Embryonic facial prominence (tissue), 1 donor: Measurements from ENCODE around the gene MCC.

Experiments used
- DNase-seq: peaks from one replicate; pipeline ENCODE4 v3.0.0-alpha.2; 2016; ENCODE audit errors: extremely low spot score

Gene MCC

DNA sequence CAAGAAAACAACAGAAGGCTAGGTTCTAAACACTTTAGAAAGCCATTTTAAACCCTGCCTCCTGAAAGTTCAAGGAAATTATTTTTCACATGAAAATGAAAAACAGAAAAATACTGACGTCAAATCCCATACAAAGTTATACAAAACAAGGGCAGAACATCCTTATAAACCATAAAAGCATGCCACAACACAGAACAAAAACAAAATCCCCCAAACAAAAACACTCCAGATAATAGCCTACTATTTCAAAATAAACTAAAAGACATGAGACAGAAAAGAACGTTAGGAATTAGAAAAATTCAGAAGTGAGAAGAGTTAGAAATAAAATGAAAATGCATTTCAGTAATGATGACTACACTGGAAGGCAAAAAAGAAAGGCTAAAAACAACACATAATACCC lies 338.0 kb downstream of the MCC start:
- no peak for DNase-seq

DNA sequence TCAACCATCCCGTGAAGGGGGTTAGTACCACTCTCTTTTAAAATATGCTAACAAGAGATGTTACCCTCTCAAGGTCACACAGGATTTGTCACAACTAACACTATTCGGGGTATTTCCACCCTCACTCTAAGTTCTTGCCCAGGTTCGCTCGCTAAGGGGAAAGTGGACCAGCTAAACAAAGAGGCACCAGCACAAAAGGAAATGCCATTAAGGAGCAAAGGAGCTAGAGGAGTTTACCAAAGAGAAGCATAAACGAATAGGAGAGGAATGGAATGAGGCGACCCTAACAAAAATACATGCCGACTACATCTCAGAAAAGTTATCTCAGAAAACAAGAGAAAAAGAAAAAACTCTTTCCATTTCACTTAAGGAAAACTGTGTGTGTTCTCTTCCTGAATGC lies 340.7 kb downstream of the MCC start:
- DNase-seq: no peak

DNA sequence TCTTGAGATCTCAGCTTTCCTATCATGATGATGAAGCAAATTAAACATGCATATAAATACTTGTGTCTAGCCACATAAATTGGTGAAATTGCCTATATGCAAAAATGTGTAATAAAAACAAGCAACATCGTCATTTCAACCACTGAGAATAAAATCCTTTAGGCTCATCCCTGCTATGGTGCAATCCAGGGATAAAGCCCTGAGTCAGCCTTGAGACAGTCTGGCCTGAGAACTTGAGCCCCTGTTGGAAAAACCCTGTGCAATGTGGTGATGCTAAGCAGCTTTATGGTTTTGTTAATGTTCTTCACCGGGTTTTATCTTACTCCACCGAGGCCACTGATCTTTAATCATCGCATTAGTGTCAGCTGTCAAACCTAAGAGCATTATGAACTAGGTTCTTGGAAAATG lies 341.1 kb downstream of the MCC start:
- no peak for DNase-seq

DNA sequence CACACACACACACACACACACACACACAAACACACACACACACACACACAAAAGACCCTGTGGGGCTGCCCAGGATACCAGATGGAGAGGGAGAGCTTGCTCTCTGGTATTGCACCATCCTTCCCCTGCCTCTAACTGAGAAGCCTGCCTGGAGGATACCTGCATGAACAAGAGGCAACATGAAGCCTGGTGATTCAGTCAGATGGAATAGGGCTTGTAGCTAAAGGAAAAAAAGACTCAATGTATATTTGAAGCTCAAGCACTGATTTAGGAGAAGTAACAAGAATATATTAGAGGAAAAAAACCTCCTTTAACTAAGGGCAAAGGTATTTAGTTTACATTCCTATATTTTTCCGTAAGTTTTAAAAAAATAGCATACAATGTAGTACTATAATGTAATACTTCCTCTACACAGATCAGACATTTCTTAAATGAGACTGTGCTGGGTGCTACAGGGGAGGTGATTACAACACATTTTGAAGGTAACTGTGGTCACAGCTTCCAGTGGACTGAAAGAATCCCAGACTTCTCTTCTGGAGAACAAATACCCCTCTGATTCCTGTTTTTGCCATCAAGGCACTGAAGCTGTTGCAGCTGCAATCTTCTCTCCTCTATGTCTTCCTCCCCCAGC lies 342.4 kb downstream of the MCC start:
- no peak for DNase-seq

DNA sequence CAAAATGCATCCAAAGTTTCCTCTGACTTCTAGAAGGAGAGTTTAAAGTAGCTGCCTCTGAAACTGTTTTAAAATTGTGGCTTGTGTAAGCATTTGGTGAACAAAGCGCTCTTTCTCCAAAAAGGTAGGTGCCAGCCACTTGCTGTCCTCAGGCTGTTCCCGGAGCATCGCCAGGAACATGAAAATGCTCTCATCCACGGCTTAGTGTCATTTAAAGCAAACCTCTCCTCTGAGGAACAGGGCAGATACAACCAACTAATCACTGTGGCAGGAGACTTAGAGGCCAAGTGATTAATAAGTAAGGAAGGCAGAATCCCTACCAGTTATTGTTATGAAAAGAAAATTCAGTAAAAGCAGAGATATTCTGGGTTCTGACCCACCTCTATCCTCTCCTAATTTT lies 346.1 kb downstream of the MCC start:
- no peak for DNase-seq

DNA sequence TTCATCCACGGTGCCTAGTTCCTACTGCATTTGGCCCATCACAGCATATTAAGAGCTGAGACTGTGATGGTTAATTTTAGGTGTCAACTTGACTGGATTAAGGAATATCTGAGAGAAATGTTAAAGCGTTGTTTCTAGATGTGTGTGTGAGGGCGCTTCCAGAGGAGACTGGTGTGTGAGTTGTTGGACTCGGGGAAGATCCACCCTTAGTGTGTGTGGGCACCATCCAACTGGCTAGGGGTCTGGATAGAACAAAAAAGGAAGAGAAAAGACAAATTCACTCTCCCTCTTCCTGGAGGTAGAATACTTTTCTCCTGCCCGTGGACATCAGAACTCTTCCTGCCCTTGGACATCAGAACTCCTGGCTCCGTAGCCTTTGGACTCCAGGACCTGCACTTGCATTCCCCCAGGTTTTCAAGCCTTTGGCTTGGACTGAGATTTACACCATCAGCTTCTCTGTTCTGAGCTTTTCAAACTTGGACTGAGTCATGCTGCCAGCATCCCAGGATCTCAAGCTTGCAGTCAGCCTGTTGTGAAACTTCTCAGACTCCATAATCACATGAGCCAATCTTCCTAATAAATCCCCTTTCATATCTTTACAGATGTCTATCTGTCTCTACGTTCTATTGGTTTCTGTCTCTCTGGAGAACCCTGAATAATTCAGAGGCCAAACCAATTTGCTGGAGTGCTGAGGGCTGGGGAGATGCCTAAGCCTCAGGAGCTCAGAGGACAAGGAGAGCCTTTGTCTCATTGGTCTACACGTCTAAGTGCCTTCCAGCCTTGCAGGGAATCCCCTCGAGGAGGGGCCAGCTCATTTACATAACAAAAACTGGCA lies 347.2 kb downstream of the MCC start:
- DNase-seq: no peak

DNA sequence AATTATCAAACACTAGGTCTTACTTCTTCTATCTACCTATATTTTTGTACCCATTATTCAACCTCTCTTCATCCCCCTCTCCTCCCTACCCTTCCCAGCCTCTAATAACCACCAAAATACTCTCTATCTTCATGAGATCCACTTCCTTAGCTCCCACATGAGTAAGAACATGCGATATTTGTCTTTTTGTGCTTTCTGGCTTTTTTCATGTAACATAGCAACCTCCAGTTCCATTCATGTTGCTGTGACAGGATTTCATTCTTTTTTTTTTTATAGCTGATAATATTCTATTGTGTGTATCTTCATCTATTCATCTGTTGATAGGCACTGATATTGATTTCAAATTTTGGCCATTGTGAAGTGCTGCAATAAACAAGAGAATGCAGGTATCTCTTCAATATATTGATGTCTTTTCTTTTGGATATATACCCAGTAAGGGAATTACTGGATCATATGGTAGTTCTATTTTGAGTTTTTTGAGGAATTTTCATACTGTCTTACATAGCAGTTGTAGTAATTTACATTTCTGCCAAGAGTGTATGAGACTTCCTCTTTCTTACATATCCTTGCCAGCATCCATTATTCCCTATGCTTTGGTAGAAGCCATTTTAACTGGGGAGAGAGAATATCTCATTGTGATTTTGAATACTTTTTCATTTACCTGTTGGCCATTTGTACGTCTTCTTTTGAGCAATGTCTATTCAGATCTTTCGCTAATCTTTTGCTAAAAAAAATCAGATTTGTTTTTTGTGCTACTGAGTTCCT lies 354.9 kb downstream of the MCC start:
- DNase-seq: no peak

DNA sequence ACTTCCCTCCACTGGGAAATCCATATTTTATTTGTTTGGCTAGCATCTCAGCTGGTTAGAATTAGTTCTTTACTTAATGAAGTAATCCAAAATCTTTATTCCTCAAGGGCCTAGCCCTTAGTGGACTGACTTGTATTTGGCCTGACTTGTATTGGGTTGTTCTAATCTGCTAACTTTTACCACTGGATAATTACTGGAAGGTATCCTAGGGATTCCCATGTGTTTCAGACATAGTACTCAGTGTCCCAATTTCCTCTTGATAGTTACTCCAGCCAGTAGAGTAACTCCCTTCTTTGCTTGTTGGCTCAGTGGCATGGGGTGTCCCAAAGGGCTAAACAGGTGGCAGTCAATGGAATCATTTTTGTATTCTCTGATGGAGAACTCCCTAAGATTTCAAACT lies 355.7 kb downstream of the MCC start:
- no peak for DNase-seq

DNA sequence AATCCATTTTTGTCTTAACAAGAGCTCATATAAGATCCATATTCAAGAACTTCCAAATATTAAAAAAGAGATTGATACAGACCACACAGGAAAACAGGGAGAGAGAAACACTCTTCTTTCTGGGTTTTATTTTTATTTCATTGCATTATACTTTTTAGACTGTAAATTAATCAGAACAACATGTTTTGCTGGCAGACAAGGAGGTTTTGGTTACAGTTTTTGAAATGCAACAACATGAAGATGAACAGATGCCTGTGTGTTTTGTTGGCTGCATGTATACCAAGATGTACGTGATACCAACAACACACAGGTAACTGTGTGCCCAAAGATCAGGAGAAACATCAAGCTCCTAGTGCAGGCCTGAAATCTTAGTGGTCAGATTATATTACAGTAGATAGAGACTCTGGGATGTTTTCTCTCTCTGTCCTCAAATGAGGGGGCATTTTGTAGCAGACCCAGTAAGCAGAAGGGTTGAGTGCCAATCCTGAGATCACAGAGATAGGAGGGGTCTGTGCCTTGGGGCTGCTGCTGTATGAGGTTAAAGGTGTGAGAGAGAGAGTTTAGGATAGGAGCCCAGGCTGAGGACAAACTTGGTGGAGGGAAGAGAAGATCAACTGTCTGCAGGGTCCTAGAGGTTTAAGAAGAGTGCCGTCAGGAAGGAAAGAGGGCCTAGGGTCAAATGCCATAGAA lies 359.5 kb downstream of the MCC start:
- no peak for DNase-seq

DNA sequence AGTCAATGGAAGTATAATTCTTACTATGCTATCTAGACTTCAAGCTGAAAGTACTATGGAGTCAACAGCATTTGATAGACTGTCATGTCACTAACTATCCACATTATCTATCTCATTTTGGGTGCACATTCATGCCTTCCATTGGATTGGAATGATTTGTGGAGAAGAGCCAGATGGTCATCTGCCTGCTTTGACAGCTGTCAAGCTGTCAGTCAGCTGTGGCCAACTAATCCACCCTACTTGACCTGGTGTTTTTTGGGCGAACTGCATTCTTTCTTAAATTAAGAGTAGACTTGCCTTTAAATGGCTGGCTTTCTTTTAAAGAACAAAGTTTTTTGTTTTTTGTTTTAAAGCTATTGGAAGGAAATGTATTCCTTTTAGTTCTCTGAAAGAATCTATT lies 360.2 kb downstream of the MCC start:
- no peak for DNase-seq

DNA sequence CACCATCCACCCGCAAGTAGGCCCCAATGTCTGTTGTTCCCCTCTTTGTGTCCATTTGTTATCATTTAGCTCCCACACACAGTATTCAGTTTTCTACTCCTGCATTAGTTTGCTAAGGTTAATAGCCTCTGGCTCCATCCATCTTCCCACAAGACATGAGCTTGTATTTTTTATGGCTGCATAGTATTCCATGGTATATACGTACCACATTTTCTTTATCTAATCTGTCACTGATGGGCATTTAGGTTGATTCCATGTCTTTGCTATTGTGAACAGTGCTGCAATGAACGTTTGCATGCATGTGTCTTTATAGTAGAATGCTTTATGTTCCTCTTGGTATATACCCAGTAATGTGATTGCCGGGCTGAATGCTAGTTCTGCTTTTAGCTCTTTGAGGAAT lies 361.2 kb downstream of the MCC start:
- DNase-seq: no peak

DNA sequence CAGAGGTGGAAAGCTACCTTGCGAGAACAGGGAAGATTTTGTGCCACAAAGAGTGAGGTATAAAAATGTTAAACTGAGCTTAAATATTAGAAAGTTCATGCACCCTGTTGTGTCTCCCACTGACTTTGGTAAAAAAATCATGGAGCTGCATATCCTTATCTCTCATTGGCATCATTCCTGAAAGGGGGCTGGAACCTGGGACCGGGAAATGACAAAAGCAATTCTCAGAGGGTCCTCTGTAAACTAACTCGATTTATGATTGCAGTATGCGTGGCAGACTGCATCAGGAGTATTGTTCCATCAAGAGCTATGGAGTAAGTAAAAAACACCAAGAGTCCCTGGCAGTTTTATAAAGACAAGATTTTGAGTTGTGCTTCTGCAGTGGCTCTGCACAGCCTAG lies 362.9 kb downstream of the MCC start:
- no peak for DNase-seq

DNA sequence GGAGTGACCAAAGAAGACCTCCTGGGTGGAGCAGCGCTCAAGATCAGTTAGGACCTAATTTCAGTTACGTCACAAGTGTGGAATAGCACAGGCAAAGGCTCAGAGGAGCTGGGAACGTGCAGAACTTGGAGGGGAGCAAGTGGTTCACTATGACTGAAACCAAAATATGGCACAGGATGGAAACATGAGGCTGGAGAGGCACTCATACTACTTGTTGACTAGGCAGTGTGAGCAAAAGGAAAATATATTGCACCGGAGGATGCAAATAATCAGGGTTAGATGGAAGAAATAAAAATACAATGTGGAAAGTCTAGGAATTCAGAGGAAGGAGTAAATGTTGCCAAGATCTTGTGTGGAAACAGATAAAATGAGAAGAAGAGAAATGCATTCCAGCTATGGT lies 363.3 kb downstream of the MCC start:
- no peak for DNase-seq

DNA sequence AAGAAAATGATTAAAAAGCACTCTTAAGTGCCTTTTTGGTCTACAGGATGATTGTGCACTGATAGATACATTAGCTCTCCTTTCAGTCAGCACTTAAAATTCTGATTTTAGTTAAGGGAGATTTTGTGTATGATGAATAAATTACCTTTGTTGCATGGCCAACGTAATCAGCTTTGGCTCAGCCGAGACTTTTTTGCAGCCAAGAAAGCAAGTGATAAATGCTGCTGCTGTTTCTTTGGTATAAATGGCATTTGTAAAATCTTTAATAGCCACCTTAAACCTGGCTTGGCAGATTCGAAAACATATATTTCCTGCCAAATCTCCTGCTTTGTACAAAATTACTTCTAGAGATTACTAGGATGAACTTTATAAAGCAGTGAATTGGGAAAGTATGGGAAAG lies 364.0 kb downstream of the MCC start:
- DNase-seq: no peak

DNA sequence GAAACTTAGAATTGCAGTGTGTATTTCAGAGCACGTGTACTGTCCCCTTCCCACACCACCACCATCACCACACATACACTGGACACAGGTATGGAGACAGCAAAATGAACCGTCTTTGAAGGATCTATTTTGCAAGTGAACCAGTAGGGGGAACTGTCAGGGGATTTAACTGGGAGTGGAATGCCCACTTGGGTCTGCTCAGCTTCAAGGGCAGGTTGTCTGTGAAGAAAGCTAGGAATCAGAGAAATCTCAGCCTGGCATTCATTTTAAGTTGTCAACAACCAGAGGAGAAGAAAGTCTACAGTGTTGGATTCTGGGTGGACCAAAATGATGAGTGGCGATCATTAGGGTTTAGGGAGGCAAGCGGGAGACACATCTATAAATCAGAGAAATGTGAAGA lies 364.6 kb downstream of the MCC start:
- DNase-seq: no peak

DNA sequence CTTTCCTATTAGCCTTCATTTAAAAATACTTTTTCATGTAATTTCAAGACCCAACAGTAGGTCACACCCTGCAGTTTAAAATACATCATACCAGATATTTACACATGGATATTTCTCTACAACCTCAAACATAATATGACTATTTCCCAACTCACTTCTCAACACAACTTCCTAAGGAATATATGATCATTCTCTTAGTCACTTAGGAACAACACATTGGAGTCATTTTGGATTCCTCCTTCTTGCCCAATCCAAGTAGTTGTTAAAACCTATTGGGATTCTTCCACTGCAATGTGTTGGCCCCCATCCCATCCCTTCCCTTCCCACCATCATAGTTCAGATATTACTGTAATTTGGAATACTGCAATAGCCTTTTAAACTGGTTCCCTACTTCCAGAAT lies 366.2 kb downstream of the MCC start:
- DNase-seq: no peak

DNA sequence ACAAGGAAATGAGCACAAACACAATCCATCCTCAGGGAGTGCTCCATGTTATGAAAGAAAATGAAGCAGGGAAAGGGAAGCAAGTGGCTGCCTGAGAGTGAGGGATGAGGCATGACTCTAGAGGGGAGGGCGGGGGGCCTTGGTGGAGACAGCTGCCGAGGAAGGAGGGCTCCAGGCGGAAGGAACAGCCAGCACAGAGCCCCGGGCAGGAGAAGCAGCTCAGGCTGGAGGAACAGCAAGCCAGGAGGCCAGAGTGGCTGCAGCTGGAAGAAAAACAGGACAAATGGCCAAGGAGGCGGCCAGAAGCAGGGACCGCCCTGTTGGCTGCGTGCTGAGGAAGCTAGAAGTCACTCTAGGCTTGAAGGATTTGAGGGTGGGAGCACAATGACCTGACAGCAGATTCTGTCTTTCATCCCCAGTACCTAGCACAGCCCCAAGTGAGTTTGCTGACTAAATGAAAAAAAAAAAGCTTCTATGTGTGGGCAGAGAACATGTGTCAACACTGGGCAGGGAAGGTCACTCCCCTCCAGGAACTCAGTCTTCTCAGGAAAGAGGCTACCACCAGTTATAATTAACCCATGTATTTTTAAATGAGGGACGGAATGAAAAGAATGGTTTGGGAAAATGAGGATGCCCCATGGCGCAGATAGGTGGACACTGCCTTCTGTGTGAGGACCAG lies 368.9 kb downstream of the MCC start:
- no peak for DNase-seq

DNA sequence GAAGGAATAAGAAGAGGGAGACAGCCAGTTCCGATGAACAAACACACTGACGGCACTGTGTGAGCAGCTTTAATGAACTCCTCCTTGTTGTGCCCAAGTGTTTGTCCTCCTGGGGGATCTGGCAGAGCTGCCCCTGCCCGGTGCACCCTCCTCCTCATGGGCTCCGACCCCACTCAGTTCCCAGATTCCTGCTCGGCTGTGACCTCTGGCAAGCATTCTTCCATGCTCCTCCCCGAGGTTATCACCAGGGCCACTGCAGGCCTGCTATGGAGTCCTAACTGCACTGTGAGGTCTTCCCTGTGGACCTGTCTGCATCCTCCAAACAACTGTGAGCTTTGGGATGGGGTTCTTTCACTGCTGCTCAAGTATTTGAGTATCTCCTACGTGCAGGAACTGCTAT lies 369.5 kb downstream of the MCC start:
- no peak for DNase-seq

DNA sequence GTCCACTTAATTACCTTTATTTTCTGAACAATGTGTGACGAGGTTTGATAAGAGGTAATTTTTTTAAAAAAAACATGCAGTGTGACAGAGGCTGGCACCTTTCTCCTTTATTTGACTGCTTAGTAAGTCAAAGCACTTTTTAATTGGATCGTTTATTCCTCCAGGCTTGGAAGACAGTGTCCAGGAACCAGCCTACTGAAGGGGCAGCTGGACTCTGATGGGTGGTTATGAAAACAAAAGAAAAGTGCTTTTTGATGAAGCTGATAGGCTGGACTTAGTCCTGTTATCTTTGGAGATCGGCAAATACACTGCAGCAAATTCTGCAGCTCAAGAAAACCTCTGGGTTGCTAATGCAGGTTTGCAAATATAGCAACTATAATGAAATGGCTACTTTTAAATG lies 370.0 kb downstream of the MCC start:
- DNase-seq: no peak

DNA sequence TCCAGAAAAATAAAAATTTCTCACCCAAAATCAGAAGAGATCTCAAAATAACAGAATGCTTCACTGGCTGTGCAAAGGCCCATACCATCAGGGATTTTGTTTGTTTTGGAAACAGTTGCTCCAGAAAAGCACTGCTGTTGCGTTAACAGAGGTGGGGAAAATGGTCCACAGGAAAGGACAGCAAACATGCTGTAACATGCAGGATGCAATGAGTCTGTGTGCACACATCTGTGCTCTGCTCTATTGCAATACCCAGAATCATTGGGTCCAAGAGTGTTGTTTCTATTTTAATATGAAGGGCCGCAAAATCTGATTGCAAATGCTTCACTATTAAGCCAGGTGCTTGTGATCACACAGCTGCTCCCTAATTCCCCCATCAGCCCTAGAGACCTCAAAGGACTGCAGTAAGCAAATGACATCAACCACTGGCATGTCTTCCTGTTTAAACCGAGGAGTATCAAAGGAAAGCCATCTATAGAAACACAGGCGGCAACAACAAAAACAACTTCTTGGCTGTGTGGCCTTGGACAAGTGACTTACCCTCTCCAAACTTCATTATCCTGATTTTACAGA lies 370.6 kb downstream of the MCC start:
- DNase-seq: no peak

DNA sequence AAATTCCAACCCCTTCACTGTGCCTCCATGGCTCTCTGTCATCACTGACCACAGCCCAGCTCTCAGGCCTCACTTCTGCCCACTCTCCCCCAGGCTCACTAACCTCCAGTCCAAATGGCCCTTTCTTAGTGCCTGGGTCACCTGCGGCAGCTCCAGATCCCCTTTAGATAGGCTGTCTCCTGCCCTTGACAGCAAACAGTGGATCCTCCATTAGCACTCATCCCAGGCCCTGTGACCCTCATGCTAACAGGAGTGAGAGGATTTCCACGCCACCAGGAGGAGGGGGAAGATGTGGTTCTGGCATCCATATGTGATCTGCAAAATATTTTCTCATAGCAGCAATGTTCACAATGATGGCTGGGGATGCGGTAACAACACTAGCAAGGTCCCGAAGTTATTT lies 372.3 kb downstream of the MCC start:
- DNase-seq: no peak
